CD4-positive, alpha-beta T cell (primary cell): ENCODE measurements around the gene GYS1. TPM values are rescaled to one million over a fixed set of nuclear protein-coding genes. Genes with fewer than 3 reads are reported as not detected.

Experiments used
- ATAC-seq: fragments of 200-7000 bp; cut with Tn5 transposase; one replicate; pipeline ENCODE4 v1.10.0; 2022; ENCODE audit warnings: mild to moderate bottlenecking; ENCODE audit not compliant: poor library complexity
- CTCF ChIA-PET: fragments of 350-600 bp; sonication (Branson Sonifier 250); formaldehyde crosslinking; loops from one replicate; lab custom pipeline; 2021; ENCODE audit warnings: antibody characterized with exemption, inconsistent platforms; lab: Charles Lee
- POLR2A ChIA-PET: fragments of 350-600 bp; sonication (Branson Sonifier 250); formaldehyde crosslinking; loops from one replicate; lab custom pipeline; 2021; ENCODE audit warnings: antibody characterized with exemption, inconsistent platforms; lab: Charles Lee
- DNase-seq, 14 experiments: peaks; one replicate each; pipeline ENCODE4 v3.0.0-alpha.2; 2013 to 2020; ENCODE audit warnings: mixed read lengths in 2 of 14
- H3K27ac ChIP-seq, 2 donors: one replicate each; pipeline versions ENCODE4 v1.5.1 to v1.7.0; 2013; ENCODE audit warnings: low read length in 2 of 2, low read depth in 1 of 2, mild to moderate bottlenecking in 1 of 2
- H3K27me3 ChIP-seq, 2 experiments: 1 replicate in 1 of 2; 2 replicates in 1 of 2; pipeline versions ENCODE4 v1.6.1 to v1.7.0; 2013; ENCODE audit warnings: low read length in 2 of 2, control low read depth in 1 of 2, mild to moderate bottlenecking in 1 of 2, moderate library complexity in 1 of 2; ENCODE audit not compliant: insufficient read depth in 2 of 2, control insufficient read depth in 1 of 2
- H3K36me3 ChIP-seq: one replicate; pipeline ENCODE4 v1.6.1; 2013; ENCODE audit warnings: low read length, control low read depth; ENCODE audit not compliant: insufficient read depth
- H3K4me1 ChIP-seq: one replicate; pipeline ENCODE4 v1.6.1; 2013; ENCODE audit warnings: low read length, control low read depth; ENCODE audit not compliant: insufficient read depth
- H3K4me3 ChIP-seq: one replicate; pipeline ENCODE4 v1.5.1; 2013; ENCODE audit warnings: mild to moderate bottlenecking, low read length, moderate library complexity
- H3K9me3 ChIP-seq, 2 experiments: 1 replicate in 1 of 2; 2 replicates in 1 of 2; pipeline versions ENCODE4 v1.6.1 to v1.7.0; 2013; ENCODE audit warnings: low read length in 2 of 2, mild to moderate bottlenecking in 2 of 2, control low read depth in 1 of 2, moderate library complexity in 1 of 2; ENCODE audit not compliant: control insufficient read depth in 1 of 2, insufficient read depth in 1 of 2
- H3K27ac Mint-ChIP-seq: one replicate; pipeline ENCODE4 v1.8.0; 2020; ENCODE audit warnings: mixed read lengths
- H3K27me3 Mint-ChIP-seq: one replicate; pipeline ENCODE4 v1.8.0; 2021; ENCODE audit warnings: mixed read lengths
- H3K36me3 Mint-ChIP-seq: one replicate; pipeline ENCODE4 v1.8.0; 2021; ENCODE audit warnings: low read depth, mixed read lengths
- H3K4me1 Mint-ChIP-seq: one replicate; pipeline ENCODE4 v1.8.0; 2021; ENCODE audit warnings: low read depth, mixed read lengths
- H3K4me3 Mint-ChIP-seq: one replicate; pipeline ENCODE4 v1.8.0; 2020; ENCODE audit warnings: mild to moderate bottlenecking, mixed read lengths
- H3K9me3 Mint-ChIP-seq: one replicate; pipeline ENCODE4 v1.8.0; 2020; ENCODE audit warnings: mixed read lengths
- intact Hi-C, 2 experiments: fragments of 100-400 bp; cut with DNase I in 1 of 2; cut with micrococcal nuclease in 1 of 2; formaldehyde crosslinking; loops; one replicate each; pipeline versions ENCODE4 v1.15.1 to v1.9.0; 2023 to 2025; cut with DNase I, micrococcal nuclease
- total RNA-seq, 174 experiments: library from RNA in 2 of 174; stranded (reverse) in 2 of 174; gene quantifications; one replicate each; pipeline ENCODE4 v1.2.3 and lab custom pipeline; 2021 to 2026
- TF ChIP-seq, protein P1 (sequence below): fragments of 200-600 bp; IDR thresholded peaks from one replicate; pipeline ENCODE4 v1.8.0; 2022; ENCODE audit warnings: antibody characterized with exemption, mild to moderate bottlenecking

GYS1 gene
- total RNA-seq, 2 experiments from 2014 or later = 13.2 to 14.1 TPM

DNA sequence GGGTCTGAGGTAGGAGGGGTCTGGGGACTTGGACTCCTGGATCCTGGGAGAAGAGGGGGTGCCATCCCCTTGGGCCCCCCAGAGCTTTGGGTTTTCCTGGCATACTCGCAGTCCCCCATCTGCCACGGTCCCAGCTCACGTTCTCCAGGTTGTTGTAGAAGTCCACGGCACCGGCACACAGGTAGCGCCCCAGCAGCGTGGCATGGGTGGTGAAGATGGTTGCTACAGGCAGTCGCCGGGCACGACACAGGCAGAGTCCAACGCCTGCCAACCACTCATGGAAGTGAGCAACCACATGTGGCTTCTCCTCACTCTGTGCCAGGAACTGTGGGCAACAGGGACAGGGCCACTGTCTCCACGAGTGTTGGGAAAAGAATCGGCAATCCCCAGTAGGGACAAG, 7.4 kb downstream of the GYS1 start:
- H3K27me3 ChIP-seq = no peaks in the 10 kb centered on the region
- Mint-ChIP-seq H3K36me3 (peaks cover 62% of the 10 kb centered on the region), H3K27ac (no peak overlapping the region), H3K4me1 (peaks cover 5% of the 10 kb centered on the region), H3K27me3 (no peaks in the 10 kb centered on the region), H3K4me3 (no peak overlapping the region), H3K9me3 (no peaks in the 10 kb centered on the region)
- ATAC-seq = no peak
- ChIA-PET CTCF (no interaction called here), POLR2A (no interaction called here)
- peaks cover 5% of the 10 kb centered on the region for H3K4me1 ChIP-seq
- TF ChIP-seq, protein P1, sequence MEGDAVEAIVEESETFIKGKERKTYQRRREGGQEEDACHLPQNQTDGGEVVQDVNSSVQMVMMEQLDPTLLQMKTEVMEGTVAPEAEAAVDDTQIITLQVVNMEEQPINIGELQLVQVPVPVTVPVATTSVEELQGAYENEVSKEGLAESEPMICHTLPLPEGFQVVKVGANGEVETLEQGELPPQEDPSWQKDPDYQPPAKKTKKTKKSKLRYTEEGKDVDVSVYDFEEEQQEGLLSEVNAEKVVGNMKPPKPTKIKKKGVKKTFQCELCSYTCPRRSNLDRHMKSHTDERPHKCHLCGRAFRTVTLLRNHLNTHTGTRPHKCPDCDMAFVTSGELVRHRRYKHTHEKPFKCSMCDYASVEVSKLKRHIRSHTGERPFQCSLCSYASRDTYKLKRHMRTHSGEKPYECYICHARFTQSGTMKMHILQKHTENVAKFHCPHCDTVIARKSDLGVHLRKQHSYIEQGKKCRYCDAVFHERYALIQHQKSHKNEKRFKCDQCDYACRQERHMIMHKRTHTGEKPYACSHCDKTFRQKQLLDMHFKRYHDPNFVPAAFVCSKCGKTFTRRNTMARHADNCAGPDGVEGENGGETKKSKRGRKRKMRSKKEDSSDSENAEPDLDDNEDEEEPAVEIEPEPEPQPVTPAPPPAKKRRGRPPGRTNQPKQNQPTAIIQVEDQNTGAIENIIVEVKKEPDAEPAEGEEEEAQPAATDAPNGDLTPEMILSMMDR = no peak
- peaks cover 40% of the 10 kb centered on the region for H3K36me3 ChIP-seq
- no peak overlapping the region for H3K4me3 ChIP-seq
- no peak overlapping the region for H3K27ac ChIP-seq
- intact Hi-C loops = no loop called here
- H3K9me3 ChIP-seq = no peaks in the 10 kb centered on the region
- no peak for DNase-seq

DNA sequence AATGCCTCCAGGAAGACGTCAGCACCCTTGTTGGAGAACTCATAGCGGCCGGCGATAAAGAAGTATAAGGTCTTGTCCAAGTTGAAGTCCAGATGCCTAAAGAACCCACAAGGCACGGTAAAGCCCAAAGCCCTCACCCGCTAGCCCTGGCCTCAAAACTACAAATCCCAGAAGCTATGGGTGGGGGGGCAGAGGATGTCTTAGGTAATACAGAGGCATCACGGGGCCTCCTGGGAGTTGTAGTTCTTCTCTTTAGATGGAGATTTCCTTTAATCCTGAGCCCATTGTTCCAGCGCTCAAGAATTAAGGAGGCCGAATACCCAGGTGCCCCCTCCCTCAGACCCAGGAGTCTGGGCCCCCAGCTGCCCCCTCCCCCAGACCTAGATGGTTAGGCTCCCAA, 10.8 kb downstream of the GYS1 start:
- Mint-ChIP-seq H3K27ac (no peak overlapping the region), H3K4me1 (no peaks in the 10 kb centered on the region), H3K36me3 (peaks cover 55% of the 10 kb centered on the region), H3K27me3 (no peaks in the 10 kb centered on the region), H3K9me3 (no peaks in the 10 kb centered on the region), H3K4me3 (no peak overlapping the region)
- TF ChIP-seq, protein P1 = no peak
- Histone ChIP-seq H3K4me1 (no peaks in the 10 kb centered on the region), H3K27me3 (no peaks in the 10 kb centered on the region), H3K36me3 (peaks cover 38% of the 10 kb centered on the region), H3K27ac (no peak overlapping the region), H3K9me3 (no peaks in the 10 kb centered on the region), H3K4me3 (no peak overlapping the region)
- intact Hi-C loops = no loop called here
- POLR2A ChIA-PET = no interaction called here
- DNase-seq (no peak), ATAC-seq (no peak)
- CTCF ChIA-PET = interaction anchor here (1.8 to 1.9 kb wide), 2 partner anchors 11 kb away, joined by 4 to 7 read pairs; partner anchors contain the start of genes GYS1 and RUVBL2

DNA sequence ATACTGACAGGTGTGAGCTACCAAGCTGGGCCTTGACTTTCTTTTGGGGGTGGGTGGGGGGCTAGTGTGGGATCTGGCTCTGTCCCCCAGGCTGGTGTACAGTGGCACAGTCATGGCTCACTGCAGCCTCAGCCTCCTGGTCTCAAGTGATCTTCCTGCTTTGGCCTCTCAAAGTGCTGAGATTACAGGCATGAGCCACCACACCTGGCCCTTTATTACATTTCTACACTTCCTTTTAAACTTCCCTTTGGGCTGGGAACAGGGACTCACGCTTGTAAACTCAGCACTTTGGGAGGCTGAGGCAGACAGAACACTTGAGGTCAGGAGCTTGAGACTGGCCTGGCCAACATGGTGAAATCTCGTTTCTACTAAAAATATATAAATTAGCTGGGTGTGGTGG, 16.0 kb downstream of the GYS1 start:
- Histone ChIP-seq H3K36me3 (peaks cover 34% of the 10 kb centered on the region), H3K27ac (no peak overlapping the region), H3K9me3 (no peaks in the 10 kb centered on the region), H3K27me3 (no peaks in the 10 kb centered on the region), H3K4me1 (no peaks in the 10 kb centered on the region), H3K4me3 (no peak overlapping the region)
- ChIA-PET POLR2A (interaction anchor here (1.2 to 3.1 kb wide), 3 partner anchors 9 to 16 kb away, joined by 4 to 12 read pairs (median 5); partner anchors contain the start of genes FTL, GYS1 and RUVBL2), CTCF (interaction anchor here (1.1 kb wide), 1 partner anchor 134 kb away, joined by 3 read pairs; no protein-coding TSS in a partner anchor)
- H3K27ac Mint-ChIP-seq = no peak overlapping the region
- peaks cover 56% of the 10 kb centered on the region for H3K36me3 Mint-ChIP-seq
- no peaks in the 10 kb centered on the region for H3K9me3 Mint-ChIP-seq
- TF ChIP-seq, protein P1 = no peak
- no peak overlapping the region for H3K4me3 Mint-ChIP-seq
- DNase-seq (no peak), ATAC-seq (no peak)
- no peaks in the 10 kb centered on the region for H3K4me1 Mint-ChIP-seq
- intact Hi-C loops = no loop called here
- H3K27me3 Mint-ChIP-seq = no peaks in the 10 kb centered on the region
